Ishikawa (cell line): ENCODE data around the gene RBP7.

Source experiments
- CEBPB ChIP-seq: IDR thresholded peaks from 2 replicates; pipeline ENCODE4 v1.6.1; 2012
- CREB1 ChIP-seq: IDR thresholded peaks from 2 replicates; pipeline ENCODE4 v1.6.1; 2012; ENCODE audit warnings: low read depth
- EGR1 ChIP-seq: IDR thresholded peaks from 2 replicates; pipeline ENCODE4 v1.6.1; 2012
- EP300 ChIP-seq: IDR thresholded peaks from 2 replicates; pipeline ENCODE4 v1.6.1; 2012; ENCODE audit warnings: borderline replicate concordance
- NFIC ChIP-seq: IDR thresholded peaks from 2 replicates; pipeline ENCODE4 v1.6.1; 2012
- RAD21 ChIP-seq: IDR thresholded peaks from 2 replicates; pipeline ENCODE4 v1.6.1; 2012; ENCODE audit warnings: low read depth
- TCF12 ChIP-seq: IDR thresholded peaks from 2 replicates; pipeline ENCODE4 v1.6.1; 2012; ENCODE audit warnings: low read depth
- USF1 ChIP-seq: IDR thresholded peaks from 2 replicates; pipeline ENCODE4 v1.6.1; 2012
- YY1 ChIP-seq: IDR thresholded peaks from 2 replicates; pipeline ENCODE4 v1.6.1; 2012; ENCODE audit warnings: low read depth

GRCh38 chr1:10061276-10061675, 64.2 kb downstream of the RBP7 start:
- TF ChIP-seq YY1, result no peak
- no peak for TF ChIP-seq CEBPB
- TF ChIP-seq NFIC, result no peak
- TF ChIP-seq CREB1, result no peak
- TF ChIP-seq RAD21, result no peak
- TF ChIP-seq EGR1, result no peak
- TF ChIP-seq USF1, result no peak
- no peak for TF ChIP-seq EP300
- TF ChIP-seq TCF12, result no peak
